ENCODE measurements around the gene CFAP206.

Gene CFAP206

GRCh38 chr6:87430499-87430898 is 22.7 kb downstream of the CFAP206 start:
- no peak overlapping the region for H3K4me3 ChIP-seq (ENCODE audit: low read depth, low read length)
- DNase-seq (ENCODE audit: low read depth): no peak
- TF ChIP-seq MAX (IDR thresholded peaks at IDR 0.05; ENCODE audit: low read depth, low read length): no peak
- TF ChIP-seq POLR2A (IDR thresholded peaks at IDR 0.05; ENCODE audit: extremely low read depth, insufficient read length): no peak
- TF ChIP-seq MYC (IDR thresholded peaks at IDR 0.05; ENCODE audit: low read depth, low read length): no peak
- no peak for TF ChIP-seq CTCF (IDR thresholded peaks at IDR 0.05; ENCODE audit: low read depth, low read length)

GRCh38 chr6:87431263-87431662 is 23.5 kb downstream of the CFAP206 start:
- no peak for DNase-seq (ENCODE audit: low read depth)
- TF ChIP-seq CTCF (IDR thresholded peaks at IDR 0.05; ENCODE audit: low read depth, low read length) (no peak), MAX (IDR thresholded peaks at IDR 0.05; ENCODE audit: low read depth, low read length) (no peak), POLR2A (IDR thresholded peaks at IDR 0.05; ENCODE audit: extremely low read depth, insufficient read length) (no peak), MYC (IDR thresholded peaks at IDR 0.05; ENCODE audit: low read depth, low read length) (no peak)
- H3K4me3 ChIP-seq (ENCODE audit: low read depth, low read length): no peak overlapping the region

GRCh38 chr6:87436435-87436834 is 28.7 kb downstream of the CFAP206 start:
- DNase-seq (ENCODE audit: low read depth): peak; percentile 81
- no peak for TF ChIP-seq CTCF (IDR thresholded peaks at IDR 0.05; ENCODE audit: low read depth, low read length)
- TF ChIP-seq MAX (IDR thresholded peaks at IDR 0.05; ENCODE audit: low read depth, low read length): peak; percentile 81
- no peak for TF ChIP-seq POLR2A (IDR thresholded peaks at IDR 0.05; ENCODE audit: extremely low read depth, insufficient read length)
- TF ChIP-seq MYC (IDR thresholded peaks at IDR 0.05; ENCODE audit: low read depth, low read length): peak; percentile 49; the same call in 1 of the 2 replicates
- H3K4me3 ChIP-seq (ENCODE audit: low read depth, low read length): no peak overlapping the region

- H3K4me3 ChIP-seq (ENCODE audit: low read depth, low read length): no peak overlapping the region
These were observed 33.9 kb downstream of the CFAP206 start for GRCh38 chr6:87441711-87442110.

GRCh38 chr6:87444362-87444761 is 36.6 kb downstream of the CFAP206 start:
- no peak for DNase-seq (ENCODE audit: low read depth)
- TF ChIP-seq MYC (IDR thresholded peaks at IDR 0.05; ENCODE audit: low read depth, low read length): no peak
- no peak for TF ChIP-seq POLR2A (IDR thresholded peaks at IDR 0.05; ENCODE audit: extremely low read depth, insufficient read length)
- TF ChIP-seq MAX (IDR thresholded peaks at IDR 0.05; ENCODE audit: low read depth, low read length): no peak
- no peak for TF ChIP-seq CTCF (IDR thresholded peaks at IDR 0.05; ENCODE audit: low read depth, low read length)
- no peak overlapping the region for H3K4me3 ChIP-seq (ENCODE audit: low read depth, low read length)

More at GRCh38 chr6:87441711-87442110, 33.9 kb downstream of the CFAP206 start:
- no peak for DNase-seq (ENCODE audit: low read depth)
- TF ChIP-seq MAX (IDR thresholded peaks at IDR 0.05; ENCODE audit: low read depth, low read length): no peak
- TF ChIP-seq CTCF (IDR thresholded peaks at IDR 0.05; ENCODE audit: low read depth, low read length): no peak
- no peak for TF ChIP-seq MYC (IDR thresholded peaks at IDR 0.05; ENCODE audit: low read depth, low read length)
- no peak for TF ChIP-seq POLR2A (IDR thresholded peaks at IDR 0.05; ENCODE audit: extremely low read depth, insufficient read length)
